ENCODE results near the gene MYO1D. TPM values are rescaled to one million over a fixed set of nuclear protein-coding genes. Genes with fewer than 3 reads are reported as not detected.

Gene MYO1D
- total and polyA plus RNA-seq, 11 donors, result 3.3 to 15.5 (median 8.9) TPM

GRCh38 chr17:32659419-32659842 is 217.5 kb downstream of the MYO1D start:
- peak; percentile 44 to 87 (median 83) for ATAC-seq
- Histone ChIP-seq H3K27ac (no peak overlapping the region), H3K9me3 (no peaks in the 10 kb centered on the region), H3K27me3 (no peaks in the 10 kb centered on the region), H3K36me3 (peaks cover 0 to 17% (median 0%) of the 10 kb centered on the region in 9 donors), H3K4me1 (peaks cover 0 to 21% (median 8%) of the 10 kb centered on the region in 12 donors), H3K4me3 (no peak overlapping the region)
- intact Hi-C loops (cut with DNase I), result loop anchor here in 7 of 10 donors (5.0 to 10.0 kb wide), 6 partner anchors 93 to 175 kb away; partner anchors contain the start of gene CDK5R1 (in 4 of the 7)
- TF ChIP-seq CTCF (IDR thresholded peaks at IDR 0.05) (peak; percentile 78 to 94 (median 90)), POLR2A (IDR thresholded peaks at IDR 0.05) (no peak)
- peak; percentile 52 to 68 (median 63) for DNase-seq
- WGBS, 4 donors, result 34 to 39% (median 37%) methylated on average over 5 of the region's 5 CpGs

GRCh38 chr17:32658470-32659418 is 218.2 kb downstream of the MYO1D start:
- ATAC-seq (peak; percentile 14 to 68 (median 50)), DNase-seq (no peak)
- TF ChIP-seq POLR2A (IDR thresholded peaks at IDR 0.05), result no peak
- no peak for TF ChIP-seq CTCF (IDR thresholded peaks at IDR 0.05)
- peaks cover 0 to 21% (median 8%) of the 10 kb centered on the region in 12 donors for H3K4me1 ChIP-seq
- H3K4me3 ChIP-seq, result no peak overlapping the region
- H3K27ac ChIP-seq, result peak overlapping the region in 6 of 12 donors; percentile 8 to 46 (median 26)
- H3K36me3 ChIP-seq, result peaks cover 0 to 24% (median 4%) of the 10 kb centered on the region in 9 donors
- intact Hi-C loops (cut with DNase I), result loop anchor here in 7 of 10 donors (5.0 to 10.0 kb wide), 6 partner anchors 94 to 174 kb away; partner anchors contain the start of gene CDK5R1 (in 4 of the 7)
- WGBS, 4 donors, result 54 to 62% (median 61%) methylated on average over 23 of the region's 23 CpGs
- no peaks in the 10 kb centered on the region for H3K9me3 ChIP-seq
- no peaks in the 10 kb centered on the region for H3K27me3 ChIP-seq

GRCh38 chr17:32656886-32657285 is 220.0 kb downstream of the MYO1D start:
- Histone ChIP-seq H3K9me3 (no peaks in the 10 kb centered on the region), H3K4me3 (no peak overlapping the region), H3K4me1 (peaks cover 0 to 21% (median 8%) of the 10 kb centered on the region in 12 donors), H3K27ac (no peak overlapping the region), H3K36me3 (peaks cover 0 to 41% (median 12%) of the 10 kb centered on the region in 9 donors), H3K27me3 (no peaks in the 10 kb centered on the region)
- DNase-seq (no peak), ATAC-seq (no peak)
- 54 to 71% (median 64%) methylated on average over 1 of the region's 1 CpG for WGBS, 4 donors
- no peak for TF ChIP-seq CTCF (IDR thresholded peaks at IDR 0.05)
- no peak for TF ChIP-seq POLR2A (IDR thresholded peaks at IDR 0.05)
- intact Hi-C loops (cut with DNase I), result loop anchor here in 7 of 10 donors (5.0 to 10.0 kb wide), 6 partner anchors 95 to 172 kb away; partner anchors contain the start of gene CDK5R1 (in 4 of the 7)

- H3K27ac ChIP-seq, result no peak overlapping the region
- peaks cover 0 to 17% (median 11%) of the 10 kb centered on the region in 12 donors for H3K9me3 ChIP-seq
- peaks cover 0 to 64% (median 23%) of the 10 kb centered on the region in 9 donors for H3K36me3 ChIP-seq
- no peak for TF ChIP-seq CTCF (IDR thresholded peaks at IDR 0.05)
- TF ChIP-seq POLR2A (IDR thresholded peaks at IDR 0.05), result no peak
- peaks cover 0 to 21% (median 8%) of the 10 kb centered on the region in 12 donors for H3K4me1 ChIP-seq
- WGBS, 4 donors, result 80 to 91% (median 89%) methylated on average over 3 of the region's 3 CpGs
- DNase-seq, result no peak
- intact Hi-C loops (cut with DNase I), result loop anchor here in 3 of 10 donors (10.0 kb wide), 3 partner anchors 100 to 170 kb away; partner anchors contain the start of gene CDK5R1 (in 2 of the 3)
- no peak overlapping the region for H3K4me3 ChIP-seq
- no peak for ATAC-seq
- no peaks in the 10 kb centered on the region for H3K27me3 ChIP-seq
These were observed 222.6 kb downstream of the MYO1D start for GRCh38 chr17:32654324-32654723.
